Measurements from ENCODE around the gene USP49. TPM values are rescaled to one million over a fixed set of nuclear protein-coding genes. Genes with fewer than 3 reads are reported as not detected.

The USP49 gene
- total and polyA plus RNA-seq, 10 of the 15 experiments (the other 5 are each of a cell fraction or from before 2014, with no cell fraction given) = 1.0 to 7.7 (median 4.3) TPM

- in situ Hi-C loops (cut with MboI) = no loop called here
- intact Hi-C loops (cut with micrococcal nuclease; ENCODE audit: unreplicated experiment) = no loop called here
- H3K4me1 ChIP-seq (ENCODE audit: control insufficient read depth, insufficient read depth, low read length) = no peaks in the 10 kb centered on the region
- ChIA-PET SMC1A (ENCODE audit: uncharacterized antibody, unreplicated experiment) (interaction anchor here (1.6 kb wide), 1 partner anchor 8 kb away, joined by 3 read pairs; no protein-coding TSS in a partner anchor), CTCF (interaction anchor here (0.6 kb wide), 1 partner anchor 21 kb away, joined by 3 read pairs; no protein-coding TSS in a partner anchor), RAD21 (ENCODE audit: unreplicated experiment) (no interaction called here), POLR2A (no interaction called here)
- H3K4me3 ChIP-seq = no peak overlapping the region
- no peaks in the 10 kb centered on the region for H3K36me3 ChIP-seq (ENCODE audit: control insufficient read depth in 2 of 2, insufficient read depth in 2 of 2, low read length in 1 of 2)
- no peak for FAIRE-seq
- no peaks in the 10 kb centered on the region for H3K9me3 ChIP-seq (replicated peaks; ENCODE audit: control insufficient read depth, insufficient read depth, low read length)
- H3K79me2 ChIP-seq (ENCODE audit: control insufficient read depth, insufficient read depth, low read length) = no peaks in the 10 kb centered on the region
- no TSS peak for BruUV-seq (replicated peaks)
- H3K9ac ChIP-seq (ENCODE audit: control insufficient read depth, insufficient read depth, low read length) = no peak overlapping the region
- no peak overlapping the region for H3K4me2 ChIP-seq (ENCODE audit: control insufficient read depth, insufficient read depth)
- H2AFZ ChIP-seq (ENCODE audit: control insufficient read depth, low read depth, low read length) = no peak overlapping the region
- H3K27me3 ChIP-seq (replicated peaks in 1 of 2; ENCODE audit: control insufficient read depth in 2 of 2, insufficient read depth in 2 of 2, low read length in 1 of 2) = no peaks in the 10 kb centered on the region
- no peak overlapping the region for H3K27ac ChIP-seq (ENCODE audit: control insufficient read depth, insufficient read depth)
- WGBS (ENCODE audit: insufficient coverage, insufficient replicate concordance, low lambda C conversion rate, missing lambda C conversion rate) = 91% methylated on average over 2 of the region's 2 CpGs
- no peak for ATAC-seq
- H4K20me1 ChIP-seq (ENCODE audit: control insufficient read depth, insufficient read depth) = no peaks in the 10 kb centered on the region
- DNase-seq (ENCODE audit: low read depth, low spot score) = no peak
- TF ChIP-seq CBX3 (IDR thresholded peaks at IDR 0.05; ENCODE audit: borderline replicate concordance, low read depth) (no peak), ZBED1 (IDR thresholded peaks at IDR 0.05; ENCODE audit: borderline replicate concordance) (no peak), FOXM1 (IDR thresholded peaks at IDR 0.05; ENCODE audit: low read depth, low read length) (no peak), IRF3 (IDR thresholded peaks at IDR 0.05) (no peak), BCL3 (IDR thresholded peaks at IDR 0.05; ENCODE audit: borderline replicate concordance, insufficient read depth, low read depth, low read length, poor library complexity, severe bottlenecking) (no peak), PBX3 (IDR thresholded peaks at IDR 0.05; ENCODE audit: insufficient replicate concordance, low read depth, low read length) (no peak), MAX (IDR thresholded peaks at IDR 0.05; ENCODE audit: low read depth, low read length) (no peak), ASH2L (IDR thresholded peaks at IDR 0.05; ENCODE audit: borderline replicate concordance, low read depth) (no peak), RELA (IDR thresholded peaks at IDR 0.05; ENCODE audit: borderline replicate concordance, partially characterized antibody) (no peak), CUX1 (IDR thresholded peaks at IDR 0.05; ENCODE audit: insufficient replicate concordance, low read depth, low read length) (no peak), ATF3 (IDR thresholded peaks at IDR 0.05; ENCODE audit: borderline replicate concordance, extremely low read depth, low read depth, low read length) (no peak)
Observed at GRCh38 chr6:41826343-41827022, 68.7 kb downstream of the USP49 start.

Data from GM12878 (cell line).